ENCODE data around the gene PCSK7. TPM values are rescaled to one million over a fixed set of nuclear protein-coding genes. Genes with fewer than 3 reads are reported as not detected.
A peak's percentile ranks its signal among the peaks of the same experiment; 100 is the strongest.

Gene PCSK7
- total and polyA plus RNA-seq, 4 experiments from 2014 or later, result 33.3 to 325 (median 192) TPM

- Mint-ChIP-seq H3K4me3 (peak within 1 kb of the TSS; percentile 97 to 100 (median 99)), H3K4me1 (peaks cover 27 to 62% (median 49%) of the 10 kb centered on the region in 4 donors), H3K27ac (peak within 1 kb of the TSS; percentile 95 to 100 (median 99)), H3K27me3 (no peaks in the 10 kb centered on the region), H3K36me3 (peaks cover 24 to 44% of the 10 kb centered on the region in 2 donors), H3K9me3 (no peaks in the 10 kb centered on the region)
- POLR2A ChIA-PET (ENCODE audit: partially characterized antibody), result interaction anchor here (0.5 to 5.8 kb wide), 16 partner anchors 12 to 1870 kb away, joined by 3 to 68 read pairs (median 4); partner anchors contain the start of genes CEP164, DPAGT1, PAFAH1B2 and SIDT2
- Histone ChIP-seq H3K27ac (ENCODE audit: low read depth, low read length) (peak within 1 kb of the TSS; percentile 90), H3K4me3 (ENCODE audit: low read length in 2 of 2) (peak within 1 kb of the TSS; percentile 87 to 93), H3K27me3 (ENCODE audit: insufficient read depth, low read length) (no peaks in the 10 kb centered on the region), H3K36me3 (ENCODE audit: insufficient read depth, low read length) (peaks cover 27% of the 10 kb centered on the region), H3K4me1 (ENCODE audit: insufficient read depth, low read length) (peaks cover 47% of the 10 kb centered on the region), H3K9me3 (ENCODE audit: control insufficient read depth in 1 of 2, low read length in 2 of 2) (no peaks in the 10 kb centered on the region)
- intact Hi-C loops (cut with micrococcal nuclease), result loop anchor here (1.0 to 5.0 kb wide), 6 partner anchors 49 to 380 kb away; partner anchors contain the start of genes CEP164, PAFAH1B2 and SIDT2
- CTCF ChIA-PET (ENCODE audit: partially characterized antibody), result interaction anchor here (1.1 to 3.1 kb wide), 7 partner anchors 43 to 441 kb away, joined by 3 to 28 read pairs (median 4); partner anchors contain the start of genes APOA5, CEP164 and SIDT2
- peak; percentile 65 to 83 (median 75) for DNase-seq
Observed at GRCh38 chr11:117232092-117232878, 412 bp upstream of the PCSK7 start, which contains the start of gene RNF214. TSS of gene RNF214 (plus strand) at chr11:117232671. CDS start at chr11:117234273, 1,602 bp downstream.

DNA sequence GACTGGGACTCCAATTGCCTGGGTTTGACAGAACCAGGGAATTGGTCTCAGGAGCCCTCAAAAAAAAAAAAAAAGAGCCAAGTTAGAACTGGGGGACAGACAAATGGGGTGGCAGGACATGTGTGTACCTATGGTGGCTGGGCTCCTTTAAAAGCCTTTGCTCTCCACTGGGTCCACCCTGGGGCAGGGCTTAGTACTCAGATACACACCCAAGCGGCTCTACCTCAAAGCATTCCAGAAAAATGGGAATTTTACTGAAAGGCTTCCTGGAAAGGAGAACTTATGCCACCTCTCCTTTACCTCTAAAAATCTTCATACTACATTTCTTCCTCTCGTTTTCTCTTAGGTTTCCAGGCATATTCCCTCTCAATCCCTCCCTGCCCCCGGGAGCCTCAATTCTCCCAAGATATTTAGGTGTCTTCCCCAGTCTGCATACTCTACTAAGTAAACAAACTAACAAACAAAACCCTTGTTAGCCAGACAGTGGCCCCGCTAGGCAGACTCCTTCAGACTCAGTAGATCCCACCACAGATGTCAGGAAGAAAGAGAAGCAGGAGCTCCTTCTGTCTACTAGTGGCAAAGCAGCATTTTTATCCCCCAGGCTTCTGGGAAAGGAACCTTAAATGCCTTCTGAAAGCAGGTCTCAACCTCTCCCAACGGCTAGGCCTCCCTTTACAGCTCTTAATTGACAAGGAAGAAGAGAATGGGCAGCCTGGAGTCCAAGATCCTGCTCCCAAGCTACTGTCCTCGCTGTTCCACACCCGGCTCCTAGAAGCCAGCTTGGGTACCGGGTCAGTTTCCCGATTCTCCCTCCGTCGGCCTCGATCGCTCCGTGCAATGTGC lies 653 bp downstream of the PCSK7 start:
- Histone ChIP-seq H3K27ac (ENCODE audit: low read depth, low read length) (peak overlapping the region; percentile 90), H3K4me3 (ENCODE audit: low read length in 2 of 2) (peak overlapping the region; percentile 87 to 93), H3K4me1 (ENCODE audit: insufficient read depth, low read length) (peaks cover 58% of the 10 kb centered on the region), H3K9me3 (ENCODE audit: control insufficient read depth in 1 of 2, low read length in 2 of 2) (no peaks in the 10 kb centered on the region), H3K27me3 (ENCODE audit: insufficient read depth, low read length) (no peaks in the 10 kb centered on the region), H3K36me3 (ENCODE audit: insufficient read depth, low read length) (peaks cover 36% of the 10 kb centered on the region)
- POLR2A ChIA-PET (ENCODE audit: partially characterized antibody), result interaction anchor here (0.6 to 5.8 kb wide), 23 partner anchors 9 to 1236 kb away, joined by 3 to 68 read pairs (median 4); partner anchors contain the start of genes BACE1-AS, CEP164, PAFAH1B2 and SIDT2
- peak overlapping the region; percentile 90 to 100 (median 96) for H3K4me3 Mint-ChIP-seq
- no peaks in the 10 kb centered on the region for H3K9me3 Mint-ChIP-seq
- no peak for DNase-seq
- CTCF ChIA-PET (ENCODE audit: partially characterized antibody), result interaction anchor here (0.9 to 3.1 kb wide), 10 partner anchors 9 to 1378 kb away, joined by 3 to 28 read pairs (median 4); partner anchors contain the start of genes APOA5, BACE1, CEP164 and SIDT2
- H3K36me3 Mint-ChIP-seq, result peaks cover 29 to 51% of the 10 kb centered on the region in 2 donors
- H3K27ac Mint-ChIP-seq, result peak overlapping the region; percentile 94 to 96 (median 95)
- no peaks in the 10 kb centered on the region for H3K27me3 Mint-ChIP-seq
- peaks cover 36 to 72% (median 56%) of the 10 kb centered on the region in 4 donors for H3K4me1 Mint-ChIP-seq
- intact Hi-C loops (cut with micrococcal nuclease), result loop anchor here (2.0 to 5.0 kb wide), 3 partner anchors 304 to 458 kb away; partner anchors contain the start of gene BUD13

- Histone ChIP-seq H3K9me3 (ENCODE audit: control insufficient read depth in 1 of 2, low read length in 2 of 2) (no peaks in the 10 kb centered on the region), H3K27ac (ENCODE audit: low read depth, low read length) (peak overlapping the region; percentile 90), H3K4me1 (ENCODE audit: insufficient read depth, low read length) (peaks cover 60% of the 10 kb centered on the region), H3K36me3 (ENCODE audit: insufficient read depth, low read length) (peaks cover 42% of the 10 kb centered on the region), H3K27me3 (ENCODE audit: insufficient read depth, low read length) (no peaks in the 10 kb centered on the region), H3K4me3 (ENCODE audit: low read length in 2 of 2) (peak overlapping the region; percentile 87 to 93)
- ChIA-PET CTCF (ENCODE audit: partially characterized antibody) (interaction anchor here (0.9 to 3.1 kb wide), 11 partner anchors 8 to 1379 kb away, joined by 3 to 28 read pairs (median 4); partner anchors contain the start of genes APOA5, BACE1, CEP164 and SIDT2), POLR2A (ENCODE audit: partially characterized antibody) (interaction anchor here (0.6 to 5.8 kb wide), 23 partner anchors 9 to 1237 kb away, joined by 3 to 68 read pairs (median 4); partner anchors contain the start of genes BACE1, BACE1-AS, BUD13 and CEP164)
- Mint-ChIP-seq H3K36me3 (peaks cover 33 to 57% of the 10 kb centered on the region in 2 donors), H3K4me1 (peaks cover 36 to 72% (median 56%) of the 10 kb centered on the region in 4 donors), H3K27me3 (no peaks in the 10 kb centered on the region), H3K9me3 (no peaks in the 10 kb centered on the region), H3K4me3 (peak overlapping the region; percentile 90 to 100 (median 96)), H3K27ac (peak overlapping the region; percentile 94 to 96 (median 95))
- peak; percentile 63 to 76 (median 71) for DNase-seq
- intact Hi-C loops (cut with micrococcal nuclease), result loop anchor here (2.0 to 5.0 kb wide), 3 partner anchors 303 to 458 kb away; partner anchors contain the start of gene BUD13
Observed at GRCh38 chr11:117230286-117230961, 1.4 kb downstream of the PCSK7 start.

GRCh38 chr11:117229931-117230285 lies 2.0 kb downstream of the PCSK7 start:
- Histone ChIP-seq H3K27ac (ENCODE audit: low read depth, low read length) (peak overlapping the region; percentile 90), H3K27me3 (ENCODE audit: insufficient read depth, low read length) (no peaks in the 10 kb centered on the region), H3K4me3 (ENCODE audit: low read length in 2 of 2) (peak overlapping the region; percentile 87 to 93), H3K4me1 (ENCODE audit: insufficient read depth, low read length) (peaks cover 60% of the 10 kb centered on the region), H3K36me3 (ENCODE audit: insufficient read depth, low read length) (peaks cover 46% of the 10 kb centered on the region), H3K9me3 (ENCODE audit: control insufficient read depth in 1 of 2, low read length in 2 of 2) (no peaks in the 10 kb centered on the region)
- Mint-ChIP-seq H3K36me3 (peaks cover 36 to 62% of the 10 kb centered on the region in 2 donors), H3K27ac (peak overlapping the region; percentile 94 to 96 (median 95)), H3K4me1 (peaks cover 36 to 73% (median 58%) of the 10 kb centered on the region in 4 donors), H3K9me3 (no peaks in the 10 kb centered on the region), H3K4me3 (peak overlapping the region; percentile 90 to 100 (median 96)), H3K27me3 (no peaks in the 10 kb centered on the region)
- ChIA-PET POLR2A (ENCODE audit: partially characterized antibody) (interaction anchor here (0.6 to 5.8 kb wide), 18 partner anchors 9 to 457 kb away, joined by 3 to 68 read pairs (median 4); partner anchors contain the start of genes BACE1, BUD13, CEP164 and PAFAH1B2), CTCF (ENCODE audit: partially characterized antibody) (interaction anchor here (0.9 to 3.1 kb wide), 8 partner anchors 10 to 439 kb away, joined by 3 to 28 read pairs (median 4); partner anchors contain the start of genes APOA5, CEP164 and SIDT2)
- intact Hi-C loops (cut with micrococcal nuclease), result loop anchor here (2.0 to 5.0 kb wide), 3 partner anchors 303 to 457 kb away; partner anchors contain the start of gene BUD13
- DNase-seq, result no peak

- no peaks in the 10 kb centered on the region for H3K9me3 ChIP-seq (ENCODE audit: control insufficient read depth in 1 of 2, low read length in 2 of 2)
- Mint-ChIP-seq H3K36me3 (peaks cover 41 to 67% of the 10 kb centered on the region in 2 donors), H3K4me1 (peaks cover 35 to 72% (median 57%) of the 10 kb centered on the region in 4 donors), H3K4me3 (peak overlapping the region in 7 of 8 donors; percentile 90 to 100 (median 95)), H3K27me3 (no peaks in the 10 kb centered on the region), H3K27ac (peak overlapping the region; percentile 75 to 96 (median 95)), H3K9me3 (no peaks in the 10 kb centered on the region)
- DNase-seq, result no peak
- intact Hi-C loops (cut with micrococcal nuclease), result no loop called here
- peak overlapping the region; percentile 90 for H3K27ac ChIP-seq (ENCODE audit: low read depth, low read length)
- H3K4me3 ChIP-seq (ENCODE audit: low read length in 2 of 2), result peak overlapping the region; percentile 87 to 93
- H3K4me1 ChIP-seq (ENCODE audit: insufficient read depth, low read length), result peaks cover 60% of the 10 kb centered on the region
- CTCF ChIA-PET (ENCODE audit: partially characterized antibody), result interaction anchor here (0.9 to 3.1 kb wide), 7 partner anchors 9 to 438 kb away, joined by 3 to 28 read pairs (median 3); partner anchors contain the start of genes APOA5, CEP164 and SIDT2
- POLR2A ChIA-PET (ENCODE audit: partially characterized antibody), result interaction anchor here (0.5 to 5.8 kb wide), 14 partner anchors 9 to 457 kb away, joined by 3 to 68 read pairs (median 5); partner anchors contain the start of genes BACE1, BUD13, CEP164 and PAFAH1B2
- H3K36me3 ChIP-seq (ENCODE audit: insufficient read depth, low read length), result peaks cover 51% of the 10 kb centered on the region
- H3K27me3 ChIP-seq (ENCODE audit: insufficient read depth, low read length), result no peaks in the 10 kb centered on the region
Observed at GRCh38 chr11:117229411-117229810, 2.5 kb downstream of the PCSK7 start.

All from CD4-positive, alpha-beta memory T cell (primary cell).